GM21360 (cell line): ENCODE data around the gene PFDN2.

ENCODE experiments used
- ATAC-seq: cut with Tn5 transposase; IDR thresholded peaks from one replicate; pipeline ENCODE4 v1.9.1; 2021; ENCODE audit warnings: mild to moderate bottlenecking, moderate library complexity; ENCODE audit not compliant: unreplicated experiment

PFDN2 gene

DNA sequence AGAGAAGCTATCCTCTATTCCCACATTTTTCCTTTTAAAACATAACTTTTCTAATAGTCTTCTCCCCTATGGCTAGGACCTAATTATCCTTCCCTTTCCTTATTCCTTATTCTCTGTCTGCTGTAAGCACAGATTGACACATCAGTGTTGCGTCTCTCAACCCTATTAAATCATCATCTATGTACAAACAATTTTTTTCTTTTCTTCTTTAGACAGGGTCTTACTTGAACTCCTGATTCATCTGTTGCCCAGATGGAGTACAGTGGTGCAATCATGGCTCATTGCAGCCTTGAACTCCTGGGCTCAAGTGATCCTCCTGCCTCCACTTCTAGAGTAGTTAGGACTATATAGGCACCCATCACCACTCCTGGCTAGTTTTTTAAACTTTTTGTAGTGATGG lies 11.4 kb downstream of the PFDN2 start:
- no peak for ATAC-seq

DNA sequence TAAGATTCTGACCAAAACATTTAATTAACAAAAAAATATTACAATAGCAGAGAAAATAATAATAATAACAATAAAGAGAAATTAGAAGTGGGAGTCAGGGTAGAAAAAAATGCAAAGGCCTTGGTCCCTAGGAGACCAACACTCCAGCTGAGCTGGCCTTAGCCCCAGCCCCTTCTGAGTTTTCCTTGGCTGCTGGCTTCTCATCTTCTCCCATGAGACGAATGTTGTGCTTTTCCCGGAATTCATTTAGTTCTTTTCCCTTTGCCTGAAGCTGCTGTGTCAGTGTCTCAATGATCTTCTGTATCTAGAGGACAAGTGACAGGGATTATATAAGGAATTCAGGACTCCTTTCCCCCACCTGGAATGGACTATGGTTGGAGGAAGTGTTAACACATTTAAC lies 17.3 kb downstream of the PFDN2 start:
- no peak for ATAC-seq

DNA sequence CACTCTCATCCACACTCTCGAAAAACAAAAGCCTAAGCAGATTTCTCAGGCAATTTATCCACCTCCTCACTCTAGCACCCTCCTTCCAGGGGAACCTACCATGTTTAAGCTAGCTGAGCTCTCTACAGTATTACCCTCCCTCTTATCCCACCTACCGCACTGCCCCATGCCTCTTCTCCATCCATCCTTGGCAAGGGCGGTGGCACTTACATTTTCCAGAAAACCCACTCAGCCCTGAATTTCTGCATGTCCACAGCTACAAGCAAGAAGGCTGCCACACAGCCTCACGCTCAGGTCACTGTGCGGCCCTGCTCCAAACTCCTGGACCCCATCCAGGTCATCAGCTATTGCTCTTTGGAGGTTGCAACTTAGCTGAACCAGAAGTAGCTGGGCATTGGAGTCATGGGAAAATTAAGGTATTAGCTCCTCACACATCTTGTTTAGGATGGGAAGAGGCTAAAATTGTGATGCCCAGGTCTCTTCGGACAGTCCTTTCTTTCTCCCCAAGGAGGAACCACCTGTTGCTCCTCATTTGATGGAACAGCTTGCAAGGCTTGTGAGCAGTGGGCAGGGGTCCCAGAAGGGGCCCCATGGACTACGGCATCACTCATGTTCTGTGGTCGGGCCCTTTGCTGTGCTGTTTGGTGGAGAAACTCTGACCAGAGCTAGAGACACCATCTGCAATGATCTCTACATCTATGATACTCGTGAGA lies 18.6 kb downstream of the PFDN2 start:
- ATAC-seq, result no peak

DNA sequence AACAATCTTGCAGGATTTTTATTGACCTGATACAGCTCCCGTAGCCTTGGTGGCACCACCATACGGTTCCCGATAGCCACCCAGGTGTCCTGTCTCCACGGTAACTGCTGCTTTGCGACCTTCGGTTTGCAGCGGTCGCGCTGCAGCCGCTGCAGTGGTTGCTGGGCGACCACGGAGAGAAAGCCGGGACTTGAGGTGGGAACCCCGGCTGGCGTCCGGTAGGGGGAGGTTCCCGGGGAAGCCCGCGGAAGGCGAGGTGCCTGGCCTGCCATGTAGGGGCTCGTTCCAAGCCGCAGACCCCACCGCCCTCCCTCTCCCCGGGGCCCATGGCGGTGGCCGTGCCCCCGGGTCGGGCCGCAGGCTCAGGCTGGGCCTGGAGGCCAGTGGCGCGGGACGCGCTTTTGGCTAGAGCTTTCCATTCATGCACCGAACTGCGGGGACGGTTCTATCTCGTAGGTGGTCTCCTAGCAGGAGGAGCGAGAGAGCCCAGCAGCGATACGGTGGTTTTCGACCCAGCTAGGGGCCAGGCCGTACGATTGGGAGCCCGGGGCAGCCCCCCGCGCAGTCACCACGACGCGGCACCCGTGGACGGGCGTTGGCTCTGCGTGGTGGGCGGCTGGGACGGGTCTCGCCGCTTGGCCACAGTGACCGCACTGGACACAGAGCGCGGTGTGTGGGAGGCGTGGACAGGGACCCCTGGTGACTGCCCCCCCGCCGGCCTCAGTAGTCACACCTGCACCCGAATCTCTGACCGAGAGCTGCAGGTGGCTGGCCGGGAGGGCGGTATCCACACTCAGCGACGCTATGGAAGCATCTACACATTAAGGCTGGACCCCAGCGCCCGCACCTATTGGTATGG lies 19.4 kb downstream of the PFDN2 start, which contains the start of gene KLHDC9:
Gene KLHDC9 (plus strand): TSS at position 152 of the 859 bp plus-strand sequence. CDS start 175 bp downstream, at position 327.
- peak; percentile 67 for ATAC-seq

DNA sequence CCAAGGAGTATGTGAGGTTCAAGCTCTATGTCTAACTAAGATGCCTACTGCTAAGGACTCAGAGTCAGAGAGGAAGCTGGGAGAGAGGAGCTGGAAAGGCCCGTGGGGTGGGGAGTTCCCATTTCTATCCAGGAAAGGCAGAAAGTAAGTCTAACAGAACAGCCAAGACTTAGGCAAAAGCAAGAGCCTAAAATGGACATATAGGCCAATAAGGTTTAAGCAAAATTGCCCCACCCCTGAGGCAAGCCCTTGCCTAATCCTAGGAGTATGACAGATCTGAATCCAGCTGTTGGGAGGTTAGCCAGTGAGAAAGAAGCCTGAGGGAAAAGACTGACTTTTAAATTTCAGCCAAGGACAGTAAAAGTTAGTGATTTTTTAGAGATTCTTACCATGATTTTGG lies 21.3 kb downstream of the PFDN2 start:
- no peak for ATAC-seq

DNA sequence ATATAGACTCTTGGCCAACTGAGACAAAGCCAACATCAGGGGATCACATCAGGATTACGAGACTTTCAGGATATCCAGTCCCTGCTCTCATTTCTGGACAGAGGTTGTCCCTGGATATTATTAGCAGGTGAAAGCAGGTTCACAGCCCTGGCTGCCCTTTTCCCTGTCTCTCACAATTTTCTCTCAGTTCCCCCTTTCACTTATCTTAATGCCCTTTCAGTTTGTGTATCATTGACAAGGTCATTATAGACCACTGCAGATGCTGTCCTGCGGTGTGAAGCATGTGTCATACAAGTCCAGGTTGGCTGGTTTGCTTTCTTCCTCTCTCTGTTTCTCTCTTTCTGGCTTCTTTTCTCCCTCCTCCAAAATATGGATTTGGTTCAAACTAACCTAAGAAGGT lies 21.8 kb downstream of the PFDN2 start:
- ATAC-seq, result no peak

DNA sequence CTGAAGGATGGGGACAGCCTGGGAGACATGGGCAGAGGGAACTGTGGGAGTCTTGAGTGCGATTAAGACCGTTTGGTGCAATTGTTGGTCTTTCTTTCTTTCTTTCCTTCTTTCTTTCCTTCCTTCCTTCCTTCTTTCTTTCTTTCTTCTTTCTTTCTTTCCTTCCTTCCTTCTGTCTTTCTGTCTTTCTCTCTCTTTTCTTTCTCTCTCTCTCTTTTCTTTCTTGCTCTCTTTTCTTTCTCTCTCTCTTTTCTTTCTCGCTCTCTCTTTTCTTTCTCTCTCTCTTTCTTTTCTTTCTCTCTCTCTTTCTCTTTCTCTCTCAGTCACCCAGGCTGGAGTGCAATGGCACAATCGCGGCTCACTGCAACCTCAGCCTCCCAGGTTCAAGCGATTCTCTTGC lies 22.6 kb downstream of the PFDN2 start:
- ATAC-seq, result no peak

DNA sequence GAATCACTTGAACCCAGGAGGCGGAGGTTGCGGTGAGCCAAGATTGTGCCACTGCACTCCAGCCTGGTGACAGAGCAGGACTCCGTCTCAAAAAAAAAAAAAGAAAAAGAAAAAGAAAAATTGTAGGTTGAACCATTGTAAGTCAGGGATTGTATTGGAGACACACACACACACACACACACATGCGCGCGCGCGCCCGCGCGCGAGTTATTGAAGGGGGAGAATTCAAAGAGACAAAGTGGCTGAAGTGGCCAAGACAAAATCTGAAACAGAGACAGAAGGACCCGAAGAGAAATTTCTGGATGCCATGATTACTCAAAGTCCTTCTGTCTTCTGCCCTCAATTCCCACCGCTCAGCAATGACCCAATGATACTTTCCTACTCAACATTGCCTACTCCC lies 23.4 kb downstream of the PFDN2 start:
- no peak for ATAC-seq

DNA sequence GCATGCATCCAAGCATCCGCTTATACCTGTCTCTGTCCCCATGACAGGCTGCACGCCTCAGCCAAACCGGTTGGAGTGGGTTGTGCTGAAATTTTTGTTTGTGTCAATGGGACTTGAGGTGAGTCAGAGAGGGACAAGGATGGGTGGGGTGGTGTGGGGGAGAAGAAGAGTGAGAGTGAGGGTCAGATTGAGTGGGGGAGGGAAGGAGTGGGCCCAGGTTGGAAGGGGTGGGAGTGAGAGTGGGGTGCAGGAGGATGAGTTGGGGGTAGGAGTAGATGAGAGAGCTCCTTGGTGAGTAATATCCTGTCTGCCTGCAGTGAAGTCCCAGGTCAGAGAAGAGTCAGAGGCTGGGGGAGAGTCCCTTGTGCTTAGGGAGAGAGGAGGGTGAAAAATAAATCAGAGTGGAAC lies 25.2 kb downstream of the PFDN2 start:
- ATAC-seq, result no peak

DNA sequence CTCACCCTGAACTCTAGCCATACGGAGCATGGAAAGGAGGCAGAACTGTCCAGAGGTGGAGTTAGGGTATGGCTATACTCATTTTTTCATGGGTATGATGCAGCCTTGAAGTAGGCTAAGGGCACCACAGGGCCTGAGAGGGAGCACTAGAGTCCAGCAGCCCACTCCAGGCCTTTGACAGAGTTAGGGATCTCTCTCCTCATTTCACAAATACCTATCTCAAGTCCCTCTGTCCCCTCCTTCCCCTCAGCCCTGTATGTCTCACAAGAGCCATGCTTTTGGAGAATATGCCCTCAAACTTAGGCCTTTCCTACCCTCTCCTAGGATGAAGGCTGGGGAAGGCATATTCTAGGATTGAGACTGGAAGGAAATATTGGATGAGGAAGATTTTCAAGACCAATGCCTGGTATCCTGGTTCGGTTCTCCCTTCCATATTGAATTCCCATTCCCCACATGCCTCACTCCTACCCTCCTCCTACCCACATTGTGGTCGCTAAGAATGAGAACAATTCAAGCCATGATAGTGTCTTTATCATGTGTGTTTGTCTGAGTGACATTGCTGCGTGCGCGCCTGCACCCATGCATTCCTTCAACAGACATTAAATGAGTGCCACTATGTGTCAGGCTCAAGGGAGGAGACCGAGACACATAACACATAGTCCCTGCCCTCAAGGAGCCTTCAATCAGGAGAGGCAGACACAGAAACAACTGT lies 25.9 kb downstream of the PFDN2 start:
- ATAC-seq, result no peak

DNA sequence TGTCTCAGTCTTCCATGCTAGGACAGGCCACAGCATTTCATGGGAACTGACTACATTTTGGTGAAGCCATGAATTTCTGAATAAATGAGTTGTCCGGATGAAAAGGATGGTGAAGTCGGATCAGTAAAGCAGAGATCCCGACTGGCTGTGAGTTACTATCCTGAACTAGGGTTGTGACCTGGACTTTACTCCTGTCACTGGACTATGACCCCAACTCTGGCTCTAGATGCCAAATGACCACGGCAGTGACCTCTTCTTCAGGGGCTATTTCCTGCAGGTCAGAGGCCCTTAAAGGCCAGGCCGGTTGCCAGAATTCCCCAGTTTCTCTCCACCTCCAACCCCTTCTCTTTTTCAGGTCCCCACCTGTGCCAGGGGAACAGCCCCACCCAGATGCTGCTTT lies 26.7 kb downstream of the PFDN2 start:
- ATAC-seq, result no peak

DNA sequence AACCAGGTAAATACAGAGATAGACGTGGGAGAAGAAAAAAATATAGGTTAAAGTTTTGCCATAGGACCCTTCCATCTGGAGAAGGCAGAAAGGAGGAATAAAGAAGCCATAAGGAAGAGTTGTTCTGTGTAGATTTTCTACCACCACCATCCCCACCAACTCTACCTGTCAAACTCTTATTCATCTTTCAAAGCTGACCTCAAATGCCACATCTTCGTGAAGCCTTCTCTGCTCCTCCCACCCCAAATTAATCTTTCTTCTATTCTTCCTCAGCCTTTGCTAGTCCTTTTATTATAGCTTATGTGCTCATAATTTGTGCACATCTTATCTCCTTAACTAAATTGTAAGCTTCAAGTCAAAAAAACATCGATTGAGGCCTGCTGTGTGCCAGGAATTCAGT lies 27.2 kb downstream of the PFDN2 start:
- ATAC-seq, result no peak

DNA sequence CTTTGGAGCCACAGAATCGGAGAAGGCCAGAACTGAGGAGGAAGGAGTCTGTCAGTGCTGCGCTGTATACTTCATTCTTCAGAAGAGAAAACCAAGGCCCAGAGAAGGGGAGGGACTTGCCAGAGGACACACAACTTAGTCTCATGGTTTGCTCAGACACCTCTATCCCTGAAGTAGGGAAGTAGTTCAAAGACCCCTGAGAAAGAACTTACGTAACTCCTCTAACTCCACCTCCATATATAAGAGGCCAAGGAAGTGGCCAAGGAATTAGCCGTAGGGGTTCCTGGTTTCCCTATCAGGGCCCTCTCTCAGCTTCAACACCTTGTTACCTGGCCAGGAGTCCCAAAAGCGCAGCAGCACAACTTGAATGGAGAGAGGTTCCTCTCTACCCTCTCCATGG lies 27.9 kb downstream of the PFDN2 start:
- ATAC-seq, result no peak

DNA sequence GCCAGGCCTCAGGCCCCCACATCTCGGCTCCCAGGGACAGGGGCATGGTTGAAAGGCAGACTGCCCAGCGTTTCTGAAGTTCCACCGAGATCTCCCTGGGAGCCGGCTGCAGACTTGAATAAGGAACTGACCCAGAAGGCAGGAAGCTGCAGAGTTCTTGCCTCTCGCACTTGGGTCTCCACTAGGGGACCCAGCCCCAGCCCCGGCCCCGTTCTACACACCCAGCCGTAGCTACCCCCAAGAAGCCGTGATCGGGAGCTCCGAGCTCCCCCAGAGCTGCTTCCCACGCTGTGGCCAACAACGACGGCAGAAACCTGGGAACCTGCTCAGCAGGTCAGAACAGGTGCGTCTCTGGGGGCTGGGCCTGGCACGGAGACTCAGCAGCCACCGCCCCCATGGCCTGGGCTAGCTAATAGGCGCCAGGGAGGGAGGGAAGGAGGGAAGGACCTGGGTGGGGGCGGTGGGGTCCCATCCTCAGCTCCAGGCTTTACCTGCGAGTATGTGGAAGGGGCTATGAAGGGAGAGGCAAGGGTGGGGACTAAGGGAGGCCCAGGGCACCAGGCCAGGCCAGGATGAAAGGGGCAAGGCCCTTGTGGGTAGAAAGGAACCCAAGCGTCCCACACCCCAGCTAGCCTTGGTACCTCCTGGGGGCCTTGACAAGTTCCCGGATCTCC lies 28.4 kb downstream of the PFDN2 start, which contains the start of gene NECTIN4:
Gene NECTIN4 (minus strand): TSS at position 308 of the 674 bp plus-strand sequence. CDS start 262 bp downstream, at position 46.
- ATAC-seq, result no peak

DNA sequence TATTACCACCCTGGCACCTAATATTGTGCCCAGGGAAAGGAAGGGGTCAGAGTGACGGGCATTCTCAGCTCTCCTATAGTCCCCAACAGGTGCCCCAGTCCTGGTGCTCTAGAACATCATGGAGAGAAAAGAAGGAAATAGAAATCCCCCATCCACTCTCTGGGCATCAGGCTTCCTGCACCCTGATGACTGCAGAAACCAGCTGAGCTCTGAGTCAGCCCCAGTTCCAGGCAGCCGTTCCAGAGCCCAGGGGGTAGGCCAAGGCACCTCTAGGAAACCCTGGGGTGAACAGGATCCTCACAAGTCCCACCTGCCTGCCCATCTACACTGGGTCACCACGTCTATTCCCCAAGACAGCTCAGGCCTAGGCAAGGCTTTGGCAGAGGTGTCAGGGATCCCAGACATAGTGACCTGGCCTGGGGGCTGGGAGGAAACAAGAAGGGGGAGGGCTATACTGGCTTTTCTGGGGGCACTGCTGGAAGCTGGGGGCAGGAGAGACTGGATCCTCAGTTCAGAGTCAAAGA lies 29.2 kb downstream of the PFDN2 start:
- ATAC-seq, result no peak

DNA sequence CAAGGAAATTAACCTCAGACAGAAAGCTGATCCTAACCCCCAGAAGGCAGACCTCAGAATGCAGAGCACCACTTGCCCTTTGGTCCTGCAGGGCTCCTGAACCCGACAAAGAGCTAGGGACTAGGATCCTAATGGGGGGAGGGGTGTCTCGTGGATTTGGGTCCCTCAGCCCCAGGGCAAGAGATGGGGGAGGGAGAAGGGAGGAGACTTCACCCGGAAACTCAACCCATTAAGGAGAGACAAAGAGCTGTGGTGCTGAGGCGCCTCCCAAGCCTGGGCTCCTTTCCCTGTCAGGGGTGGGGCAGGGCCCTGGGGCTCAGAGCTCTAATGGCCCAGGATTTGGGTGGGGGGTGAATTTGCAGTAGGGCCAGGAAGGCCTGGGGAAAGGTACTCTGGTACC lies 31.4 kb downstream of the PFDN2 start:
- ATAC-seq, result no peak

DNA sequence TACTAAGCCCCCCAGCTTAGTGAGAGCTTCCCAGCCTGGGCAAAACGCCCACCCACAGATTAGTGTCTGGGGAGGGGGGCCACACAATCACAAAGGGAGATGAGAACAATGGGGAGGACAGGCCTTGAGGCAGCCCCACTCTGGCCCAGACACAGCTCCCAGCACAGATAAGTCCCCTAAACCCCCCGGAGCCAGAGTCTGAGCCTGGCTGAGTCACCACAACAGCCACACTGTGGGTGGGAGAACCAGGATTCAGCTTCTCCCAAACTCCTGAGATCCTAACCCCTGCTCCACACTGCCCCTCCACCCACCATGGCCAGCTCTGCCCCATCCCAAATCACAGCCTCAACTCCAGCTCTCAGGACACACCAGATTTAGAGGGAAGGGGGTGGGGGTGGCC lies 32.7 kb downstream of the PFDN2 start:
- ATAC-seq, result no peak

DNA sequence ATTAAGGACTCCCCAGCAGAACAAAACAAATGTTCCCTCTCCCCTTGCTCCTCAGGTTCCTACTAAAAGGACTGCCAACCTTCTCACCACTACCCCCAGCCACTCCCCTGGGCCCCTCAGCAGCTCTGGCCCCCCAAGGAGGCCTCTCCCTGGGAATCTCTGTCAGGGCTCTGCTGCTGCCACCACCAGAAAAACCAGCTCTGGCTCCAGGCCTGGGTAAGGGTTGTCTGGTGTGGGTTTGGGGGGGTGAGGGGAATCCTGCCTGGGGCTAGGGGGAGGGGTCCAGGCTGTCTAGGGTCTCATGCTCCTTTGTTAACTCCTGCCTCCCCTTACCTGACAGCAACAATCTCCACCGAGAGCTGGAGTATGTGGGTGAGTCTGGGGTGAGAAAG lies 33.2 kb downstream of the PFDN2 start:
- no peak for ATAC-seq

DNA sequence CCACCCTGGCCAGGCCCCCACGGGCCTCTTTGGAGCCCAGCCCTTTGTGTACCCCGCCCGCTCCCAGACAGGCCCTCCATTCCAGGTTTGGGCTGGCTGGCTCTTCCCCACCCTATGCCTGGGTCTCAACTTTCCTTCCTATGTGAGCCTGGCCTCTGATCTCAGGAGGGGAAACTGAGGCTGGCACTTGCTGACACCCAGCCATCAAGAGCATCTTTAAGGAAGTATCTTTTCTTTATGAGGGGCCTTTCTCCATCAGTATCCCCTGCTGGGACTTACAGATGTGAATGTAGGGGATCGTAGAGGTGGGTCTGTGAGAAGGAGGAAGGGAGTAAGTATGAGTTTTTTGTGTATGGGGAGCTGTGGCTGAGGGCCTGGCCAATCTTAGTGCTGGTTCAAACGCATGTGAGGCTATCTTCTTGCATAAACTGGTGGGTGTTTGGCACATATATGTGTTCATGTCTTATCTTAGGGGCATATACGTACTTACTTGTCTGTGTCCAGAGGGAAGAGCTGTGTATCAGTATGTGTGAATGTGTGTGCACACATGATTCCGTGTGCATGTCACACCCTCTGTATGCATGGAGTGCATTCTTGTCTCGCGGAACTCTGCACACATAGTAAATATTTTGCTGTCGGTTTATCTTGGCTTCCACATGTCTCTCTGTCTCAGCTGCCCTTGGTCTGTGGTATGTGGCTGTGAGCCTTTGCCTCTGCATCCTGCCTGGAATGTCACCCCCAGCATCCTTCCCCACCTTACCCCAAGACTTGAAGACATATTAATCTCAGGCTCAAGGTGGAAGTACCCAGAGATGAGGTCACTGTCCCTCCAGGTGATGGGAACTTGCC lies 33.9 kb downstream of the PFDN2 start:
- ATAC-seq, result no peak
